Measurements from ENCODE around the gene MED12L.

The MED12L gene

GRCh38 chr3:151446002-151446340 lies 360.5 kb downstream of the MED12L start:
- no peak overlapping the region for H3K4me3 ChIP-seq (ENCODE audit: low read length in 2 of 2)
- H3K9ac ChIP-seq (ENCODE audit: low read depth in 1 of 2, low read length in 2 of 2): no peak overlapping the region
- no peak overlapping the region for H3K27ac ChIP-seq (ENCODE audit: low read depth in 2 of 2, low read length in 2 of 2)
- H3K27me3 ChIP-seq (ENCODE audit: control insufficient read depth in 2 of 2, insufficient read depth in 2 of 2, low read length in 2 of 2): peaks cover 0 to 2% of the 10 kb centered on the region in 2 donors
- no peaks in the 10 kb centered on the region for H3K9me3 ChIP-seq (ENCODE audit: control insufficient read depth in 2 of 2, low read length in 2 of 2)
- H3K36me3 ChIP-seq (ENCODE audit: control insufficient read depth in 2 of 2, insufficient read depth in 2 of 2, low read length in 2 of 2): no peaks in the 10 kb centered on the region
- no peaks in the 10 kb centered on the region for H3K4me1 ChIP-seq (ENCODE audit: control insufficient read depth in 2 of 2, insufficient read depth in 2 of 2, low read length in 2 of 2)

DNA sequence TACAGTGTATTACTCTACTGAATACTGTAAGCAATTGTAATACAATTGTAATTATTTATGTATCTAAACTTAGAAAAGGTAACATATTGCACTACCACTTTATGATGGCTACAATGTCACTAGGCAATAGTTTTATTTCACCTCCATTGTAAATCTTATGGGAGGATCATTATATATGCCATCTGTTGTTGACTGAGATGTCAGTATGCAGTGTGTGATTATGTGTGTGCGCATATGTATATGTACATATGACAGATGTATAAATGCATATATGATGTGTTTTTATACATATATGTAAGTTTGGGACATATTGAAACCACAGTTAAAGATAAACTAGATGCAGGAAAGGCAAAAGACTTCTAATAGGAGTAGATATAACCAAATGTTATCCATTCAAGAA lies 366.9 kb downstream of the MED12L start:
- peak overlapping the region in 1 of 2 donors; percentile 15 for H3K27ac ChIP-seq (ENCODE audit: low read depth in 2 of 2, low read length in 2 of 2)
- no peaks in the 10 kb centered on the region for H3K4me1 ChIP-seq (ENCODE audit: control insufficient read depth in 2 of 2, insufficient read depth in 2 of 2, low read length in 2 of 2)
- H3K27me3 ChIP-seq (ENCODE audit: control insufficient read depth in 2 of 2, insufficient read depth in 2 of 2, low read length in 2 of 2): peaks cover 0 to 2% of the 10 kb centered on the region in 2 donors
- H3K4me3 ChIP-seq (ENCODE audit: low read length in 2 of 2): no peak overlapping the region
- H3K36me3 ChIP-seq (ENCODE audit: control insufficient read depth in 2 of 2, insufficient read depth in 2 of 2, low read length in 2 of 2): no peaks in the 10 kb centered on the region
- H3K9me3 ChIP-seq (ENCODE audit: control insufficient read depth in 2 of 2, low read length in 2 of 2): no peaks in the 10 kb centered on the region
- no peak overlapping the region for H3K9ac ChIP-seq (ENCODE audit: low read depth in 1 of 2, low read length in 2 of 2)

- H3K9me3 ChIP-seq (ENCODE audit: control insufficient read depth in 2 of 2, low read length in 2 of 2): no peaks in the 10 kb centered on the region
- peak overlapping the region in 1 of 2 donors; percentile 15 for H3K27ac ChIP-seq (ENCODE audit: low read depth in 2 of 2, low read length in 2 of 2)
- H3K36me3 ChIP-seq (ENCODE audit: control insufficient read depth in 2 of 2, insufficient read depth in 2 of 2, low read length in 2 of 2): no peaks in the 10 kb centered on the region
- H3K4me1 ChIP-seq (ENCODE audit: control insufficient read depth in 2 of 2, insufficient read depth in 2 of 2, low read length in 2 of 2): no peaks in the 10 kb centered on the region
- H3K27me3 ChIP-seq (ENCODE audit: control insufficient read depth in 2 of 2, insufficient read depth in 2 of 2, low read length in 2 of 2): peaks cover 0 to 2% of the 10 kb centered on the region in 2 donors
- H3K4me3 ChIP-seq (ENCODE audit: low read length in 2 of 2): no peak overlapping the region
- H3K9ac ChIP-seq (ENCODE audit: low read depth in 1 of 2, low read length in 2 of 2): no peak overlapping the region
These were observed 367.4 kb downstream of the MED12L start for GRCh38 chr3:151452841-151453240.

DNA sequence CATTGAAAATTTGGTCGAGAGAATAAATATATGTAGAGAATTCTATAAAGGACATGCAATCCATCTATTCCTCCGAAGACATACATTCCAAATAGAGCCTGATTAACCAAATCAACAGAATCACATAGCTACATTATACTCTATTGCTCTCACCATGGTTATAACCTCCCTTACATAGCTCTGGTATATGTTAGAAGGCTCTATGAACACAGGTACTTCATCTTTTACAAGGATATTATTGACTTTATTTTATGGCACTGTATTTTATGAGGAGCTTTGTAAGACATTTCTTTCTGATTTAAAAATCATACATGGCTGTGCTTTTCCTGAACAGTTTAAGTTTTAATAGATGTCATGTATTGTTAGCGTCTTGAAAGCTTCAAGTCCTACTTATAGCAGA lies 370.6 kb downstream of the MED12L start:
- no peak overlapping the region for H3K4me3 ChIP-seq (ENCODE audit: low read length in 2 of 2)
- H3K9me3 ChIP-seq (ENCODE audit: control insufficient read depth in 2 of 2, low read length in 2 of 2): no peaks in the 10 kb centered on the region
- no peaks in the 10 kb centered on the region for H3K4me1 ChIP-seq (ENCODE audit: control insufficient read depth in 2 of 2, insufficient read depth in 2 of 2, low read length in 2 of 2)
- H3K27ac ChIP-seq (ENCODE audit: low read depth in 2 of 2, low read length in 2 of 2): no peak overlapping the region
- H3K27me3 ChIP-seq (ENCODE audit: control insufficient read depth in 2 of 2, insufficient read depth in 2 of 2, low read length in 2 of 2): peaks cover 0 to 3% of the 10 kb centered on the region in 2 donors
- H3K9ac ChIP-seq (ENCODE audit: low read depth in 1 of 2, low read length in 2 of 2): no peak overlapping the region
- no peaks in the 10 kb centered on the region for H3K36me3 ChIP-seq (ENCODE audit: control insufficient read depth in 2 of 2, insufficient read depth in 2 of 2, low read length in 2 of 2)

- Histone ChIP-seq H3K4me3 (ENCODE audit: low read length in 2 of 2) (no peak overlapping the region), H3K9me3 (ENCODE audit: control insufficient read depth in 2 of 2, low read length in 2 of 2) (no peaks in the 10 kb centered on the region), H3K36me3 (ENCODE audit: control insufficient read depth in 2 of 2, insufficient read depth in 2 of 2, low read length in 2 of 2) (no peaks in the 10 kb centered on the region), H3K4me1 (ENCODE audit: control insufficient read depth in 2 of 2, insufficient read depth in 2 of 2, low read length in 2 of 2) (no peaks in the 10 kb centered on the region), H3K9ac (ENCODE audit: low read depth in 1 of 2, low read length in 2 of 2) (no peak overlapping the region), H3K27ac (ENCODE audit: low read depth in 2 of 2, low read length in 2 of 2) (no peak overlapping the region), H3K27me3 (ENCODE audit: control insufficient read depth in 2 of 2, insufficient read depth in 2 of 2, low read length in 2 of 2) (peaks cover 0 to 5% of the 10 kb centered on the region in 2 donors)
These were observed 373.9 kb downstream of the MED12L start for GRCh38 chr3:151459358-151459757.

GRCh38 chr3:151460228-151460627 lies 374.8 kb downstream of the MED12L start:
- Histone ChIP-seq H3K4me1 (ENCODE audit: control insufficient read depth in 2 of 2, insufficient read depth in 2 of 2, low read length in 2 of 2) (no peaks in the 10 kb centered on the region), H3K27me3 (ENCODE audit: control insufficient read depth in 2 of 2, insufficient read depth in 2 of 2, low read length in 2 of 2) (peaks cover 0 to 5% of the 10 kb centered on the region in 2 donors), H3K36me3 (ENCODE audit: control insufficient read depth in 2 of 2, insufficient read depth in 2 of 2, low read length in 2 of 2) (no peaks in the 10 kb centered on the region), H3K27ac (ENCODE audit: low read depth in 2 of 2, low read length in 2 of 2) (no peak overlapping the region), H3K4me3 (ENCODE audit: low read length in 2 of 2) (peak overlapping the region in 1 of 2 donors; percentile 64), H3K9me3 (ENCODE audit: control insufficient read depth in 2 of 2, low read length in 2 of 2) (no peaks in the 10 kb centered on the region), H3K9ac (ENCODE audit: low read depth in 1 of 2, low read length in 2 of 2) (no peak overlapping the region)

DNA sequence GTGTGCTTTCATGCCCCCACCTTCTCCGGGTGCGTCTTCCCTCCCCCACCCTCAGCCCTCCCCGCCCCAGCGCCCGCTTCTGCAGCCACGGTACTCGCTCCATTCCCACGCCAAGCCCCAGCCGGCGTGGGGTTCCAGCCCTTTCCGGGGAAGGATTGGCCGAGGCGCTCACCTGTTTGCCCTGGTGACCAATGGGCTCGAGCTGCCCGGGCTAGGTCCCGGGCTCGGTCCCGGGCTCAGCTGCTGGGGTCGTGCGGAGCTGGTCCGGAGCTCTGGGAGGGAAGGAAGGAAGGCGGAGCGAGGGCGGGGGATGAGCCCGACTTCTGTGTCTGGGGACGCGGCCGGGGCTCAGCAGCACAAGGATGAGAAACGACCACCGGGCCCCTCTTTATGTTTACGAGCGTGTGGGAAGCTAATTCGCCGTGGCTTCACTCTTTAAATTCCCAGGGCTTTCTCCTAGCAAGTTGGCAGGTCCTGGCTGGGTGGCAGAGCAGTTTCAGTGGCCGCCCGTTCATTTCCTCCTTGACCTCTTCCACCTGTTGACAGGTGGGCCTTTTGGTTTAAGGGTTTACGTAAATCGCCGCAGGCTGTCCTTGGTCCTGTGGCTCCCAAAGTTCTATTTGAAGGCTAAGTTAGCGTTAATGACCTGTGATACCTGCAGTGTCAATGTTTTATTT lies 375.4 kb downstream of the MED12L start, which contains the start of gene IGSF10:
Gene IGSF10 (minus strand): TSS at position 288 of the 677 bp plus-strand sequence. CDS start 2,352 bp downstream, outside the sequence.
- H3K9ac ChIP-seq (ENCODE audit: low read depth in 1 of 2, low read length in 2 of 2): peak within 1 kb of the TSS; percentile 10 to 33
- peaks cover 0 to 5% of the 10 kb centered on the region in 2 donors for H3K27me3 ChIP-seq (ENCODE audit: control insufficient read depth in 2 of 2, insufficient read depth in 2 of 2, low read length in 2 of 2)
- no peaks in the 10 kb centered on the region for H3K36me3 ChIP-seq (ENCODE audit: control insufficient read depth in 2 of 2, insufficient read depth in 2 of 2, low read length in 2 of 2)
- no peaks in the 10 kb centered on the region for H3K4me1 ChIP-seq (ENCODE audit: control insufficient read depth in 2 of 2, insufficient read depth in 2 of 2, low read length in 2 of 2)
- peak within 1 kb of the TSS; percentile 59 to 64 for H3K4me3 ChIP-seq (ENCODE audit: low read length in 2 of 2)
- H3K9me3 ChIP-seq (ENCODE audit: control insufficient read depth in 2 of 2, low read length in 2 of 2): no peaks in the 10 kb centered on the region
- no peak within 1 kb of the TSS for H3K27ac ChIP-seq (ENCODE audit: low read depth in 2 of 2, low read length in 2 of 2)

GRCh38 chr3:151462278-151462780 lies 376.9 kb downstream of the MED12L start:
- H3K9me3 ChIP-seq (ENCODE audit: control insufficient read depth in 2 of 2, low read length in 2 of 2): no peaks in the 10 kb centered on the region

DNA sequence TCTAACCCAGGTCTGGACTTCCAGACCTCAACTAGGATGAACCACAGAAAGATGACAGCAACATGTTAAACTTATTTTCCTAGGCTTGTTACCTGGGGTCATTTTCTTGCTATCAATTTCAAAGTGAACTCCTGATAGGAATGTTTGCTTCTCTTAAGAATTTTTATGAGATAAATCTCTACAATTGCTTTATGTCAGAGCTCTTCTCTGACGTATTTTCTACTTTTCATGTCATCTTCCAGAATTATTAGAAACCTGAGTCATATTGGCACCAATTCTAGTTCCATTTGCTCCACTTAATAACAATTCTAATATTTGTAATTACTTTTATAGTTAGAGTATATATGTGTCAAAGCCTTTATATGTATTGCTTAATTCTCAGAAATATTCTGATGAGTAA lies 377.5 kb downstream of the MED12L start:
- H3K27me3 ChIP-seq (ENCODE audit: control insufficient read depth in 2 of 2, insufficient read depth in 2 of 2, low read length in 2 of 2): peaks cover 0 to 5% of the 10 kb centered on the region in 2 donors

More at GRCh38 chr3:151462278-151462780, 376.9 kb downstream of the MED12L start:
- Histone ChIP-seq H3K9ac (ENCODE audit: low read depth in 1 of 2, low read length in 2 of 2) (no peak overlapping the region), H3K4me3 (ENCODE audit: low read length in 2 of 2) (no peak overlapping the region), H3K27me3 (ENCODE audit: control insufficient read depth in 2 of 2, insufficient read depth in 2 of 2, low read length in 2 of 2) (peaks cover 0 to 5% of the 10 kb centered on the region in 2 donors), H3K4me1 (ENCODE audit: control insufficient read depth in 2 of 2, insufficient read depth in 2 of 2, low read length in 2 of 2) (no peaks in the 10 kb centered on the region), H3K27ac (ENCODE audit: low read depth in 2 of 2, low read length in 2 of 2) (no peak overlapping the region), H3K36me3 (ENCODE audit: control insufficient read depth in 2 of 2, insufficient read depth in 2 of 2, low read length in 2 of 2) (no peaks in the 10 kb centered on the region)

DNA sequence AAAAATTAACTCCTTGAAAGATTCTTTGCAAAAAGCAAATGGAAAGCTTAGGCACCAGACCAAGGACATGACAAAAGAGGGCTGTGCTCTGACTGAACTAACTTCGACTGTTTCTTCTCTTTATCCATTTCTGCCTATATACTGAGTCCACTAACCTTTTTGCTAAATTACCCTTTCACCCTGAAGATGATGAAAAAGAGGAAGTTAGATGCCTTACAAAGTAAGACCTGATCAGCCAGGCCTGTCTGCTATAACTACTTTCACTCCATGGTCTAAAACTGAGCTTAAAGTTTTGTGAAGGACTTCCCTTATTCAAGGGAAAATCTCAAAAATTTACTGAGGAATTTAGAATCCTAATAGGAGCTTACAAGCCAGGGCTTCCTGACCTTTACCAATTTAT lies 381.6 kb downstream of the MED12L start:
- Histone ChIP-seq H3K4me1 (ENCODE audit: control insufficient read depth in 2 of 2, insufficient read depth in 2 of 2, low read length in 2 of 2) (no peaks in the 10 kb centered on the region), H3K9ac (ENCODE audit: low read depth in 1 of 2, low read length in 2 of 2) (no peak overlapping the region), H3K36me3 (ENCODE audit: control insufficient read depth in 2 of 2, insufficient read depth in 2 of 2, low read length in 2 of 2) (no peaks in the 10 kb centered on the region), H3K27ac (ENCODE audit: low read depth in 2 of 2, low read length in 2 of 2) (no peak overlapping the region), H3K27me3 (ENCODE audit: control insufficient read depth in 2 of 2, insufficient read depth in 2 of 2, low read length in 2 of 2) (no peaks in the 10 kb centered on the region), H3K9me3 (ENCODE audit: control insufficient read depth in 2 of 2, low read length in 2 of 2) (no peaks in the 10 kb centered on the region), H3K4me3 (ENCODE audit: low read length in 2 of 2) (no peak overlapping the region)

More for the DNA sequence above, 377.5 kb downstream of the MED12L start:
- no peak overlapping the region for H3K27ac ChIP-seq (ENCODE audit: low read depth in 2 of 2, low read length in 2 of 2)
- H3K9me3 ChIP-seq (ENCODE audit: control insufficient read depth in 2 of 2, low read length in 2 of 2): no peaks in the 10 kb centered on the region
- no peak overlapping the region for H3K9ac ChIP-seq (ENCODE audit: low read depth in 1 of 2, low read length in 2 of 2)
- H3K36me3 ChIP-seq (ENCODE audit: control insufficient read depth in 2 of 2, insufficient read depth in 2 of 2, low read length in 2 of 2): no peaks in the 10 kb centered on the region
- H3K4me1 ChIP-seq (ENCODE audit: control insufficient read depth in 2 of 2, insufficient read depth in 2 of 2, low read length in 2 of 2): no peaks in the 10 kb centered on the region
- H3K4me3 ChIP-seq (ENCODE audit: low read length in 2 of 2): no peak overlapping the region

All from mucosa of rectum (tissue), 2 donors.